ENCODE data around the gene CMTM4.

CMTM4 gene

DNA sequence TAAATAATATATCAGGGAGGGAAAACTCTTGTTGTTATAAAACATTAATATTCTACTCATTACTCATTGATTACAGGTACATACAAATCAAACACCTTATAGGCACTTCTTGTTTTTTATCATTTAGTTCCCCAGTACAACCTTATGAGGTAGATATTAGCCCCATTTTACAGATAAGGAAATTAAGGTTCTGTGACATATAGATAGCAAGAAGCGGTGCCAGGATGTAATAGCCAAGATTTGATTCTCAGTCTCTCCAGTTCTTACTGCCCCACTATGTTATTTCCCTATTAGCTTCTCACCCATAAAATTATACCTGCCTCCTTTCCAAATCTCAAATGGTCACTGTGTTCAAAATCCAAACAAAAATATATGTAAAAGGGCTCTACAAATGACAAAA, 55.2 kb downstream of the CMTM4 start:
- TF ChIP-seq CTCF (IDR thresholded peaks at IDR 0.05; ENCODE audit: insufficient read depth, low read length) (no peak), SPI1 (IDR thresholded peaks at IDR 0.05; ENCODE audit: borderline replicate concordance, low read depth) (no peak), POLR2AphosphoS5 (IDR thresholded peaks at IDR 0.05; ENCODE audit: low read depth) (no peak), GABPA (IDR thresholded peaks at IDR 0.05; ENCODE audit: low read depth) (no peak)
- TF ChIP-seq, protein P1, sequence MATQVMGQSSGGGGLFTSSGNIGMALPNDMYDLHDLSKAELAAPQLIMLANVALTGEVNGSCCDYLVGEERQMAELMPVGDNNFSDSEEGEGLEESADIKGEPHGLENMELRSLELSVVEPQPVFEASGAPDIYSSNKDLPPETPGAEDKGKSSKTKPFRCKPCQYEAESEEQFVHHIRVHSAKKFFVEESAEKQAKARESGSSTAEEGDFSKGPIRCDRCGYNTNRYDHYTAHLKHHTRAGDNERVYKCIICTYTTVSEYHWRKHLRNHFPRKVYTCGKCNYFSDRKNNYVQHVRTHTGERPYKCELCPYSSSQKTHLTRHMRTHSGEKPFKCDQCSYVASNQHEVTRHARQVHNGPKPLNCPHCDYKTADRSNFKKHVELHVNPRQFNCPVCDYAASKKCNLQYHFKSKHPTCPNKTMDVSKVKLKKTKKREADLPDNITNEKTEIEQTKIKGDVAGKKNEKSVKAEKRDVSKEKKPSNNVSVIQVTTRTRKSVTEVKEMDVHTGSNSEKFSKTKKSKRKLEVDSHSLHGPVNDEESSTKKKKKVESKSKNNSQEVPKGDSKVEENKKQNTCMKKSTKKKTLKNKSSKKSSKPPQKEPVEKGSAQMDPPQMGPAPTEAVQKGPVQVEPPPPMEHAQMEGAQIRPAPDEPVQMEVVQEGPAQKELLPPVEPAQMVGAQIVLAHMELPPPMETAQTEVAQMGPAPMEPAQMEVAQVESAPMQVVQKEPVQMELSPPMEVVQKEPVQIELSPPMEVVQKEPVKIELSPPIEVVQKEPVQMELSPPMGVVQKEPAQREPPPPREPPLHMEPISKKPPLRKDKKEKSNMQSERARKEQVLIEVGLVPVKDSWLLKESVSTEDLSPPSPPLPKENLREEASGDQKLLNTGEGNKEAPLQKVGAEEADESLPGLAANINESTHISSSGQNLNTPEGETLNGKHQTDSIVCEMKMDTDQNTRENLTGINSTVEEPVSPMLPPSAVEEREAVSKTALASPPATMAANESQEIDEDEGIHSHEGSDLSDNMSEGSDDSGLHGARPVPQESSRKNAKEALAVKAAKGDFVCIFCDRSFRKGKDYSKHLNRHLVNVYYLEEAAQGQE (IDR thresholded peaks at IDR 0.05; ENCODE audit: insufficient replicate concordance, low read depth): no peak
- no peak overlapping the region for H3K27ac ChIP-seq (replicated peaks)
- no peak overlapping the region for H3K4me3 ChIP-seq (replicated peaks; ENCODE audit: insufficient read depth, low read length)
- DNase-seq (ENCODE audit: low read depth in 1 of 2, low spot score in 1 of 2): no peak
- no peaks in the 10 kb centered on the region for H3K27me3 ChIP-seq (ENCODE audit: insufficient read depth, poor library complexity, severe bottlenecking)

DNA sequence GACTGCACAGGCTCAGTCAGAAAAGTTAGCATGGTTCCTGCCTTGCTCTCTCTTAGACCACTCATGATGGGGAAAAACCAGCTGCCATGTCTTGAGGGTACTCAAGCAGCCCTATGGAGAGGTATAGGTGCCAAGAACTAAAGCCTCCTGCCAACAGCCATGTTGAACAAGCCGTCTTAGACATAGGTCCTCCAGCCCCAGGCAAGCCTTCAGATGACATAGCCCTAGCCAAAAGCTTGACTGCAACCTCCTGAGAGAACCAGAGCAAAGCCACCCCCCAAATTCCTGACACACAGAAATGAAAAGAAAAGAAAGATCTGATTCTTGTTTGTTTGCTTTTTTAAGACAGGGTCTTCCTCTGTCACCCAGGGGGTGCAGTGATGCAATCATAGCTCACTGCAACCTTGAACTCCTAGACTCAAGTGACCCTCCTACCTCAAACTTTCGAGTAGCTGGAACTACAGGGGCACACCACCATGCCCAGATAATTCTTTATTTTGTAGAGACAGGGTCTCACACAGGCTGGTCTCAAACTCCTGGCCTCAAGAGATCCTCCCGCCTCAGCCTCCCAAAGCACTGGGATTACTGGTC, 55.7 kb downstream of the CMTM4 start:
- Histone ChIP-seq H3K27me3 (ENCODE audit: insufficient read depth, poor library complexity, severe bottlenecking) (no peaks in the 10 kb centered on the region), H3K4me3 (replicated peaks; ENCODE audit: insufficient read depth, low read length) (no peak overlapping the region), H3K27ac (replicated peaks) (no peak overlapping the region)
- DNase-seq (ENCODE audit: low read depth in 1 of 2, low spot score in 1 of 2): no peak
- TF ChIP-seq POLR2AphosphoS5 (IDR thresholded peaks at IDR 0.05; ENCODE audit: low read depth) (no peak), SPI1 (IDR thresholded peaks at IDR 0.05; ENCODE audit: borderline replicate concordance, low read depth) (no peak), GABPA (IDR thresholded peaks at IDR 0.05; ENCODE audit: low read depth) (no peak), CTCF (IDR thresholded peaks at IDR 0.05; ENCODE audit: insufficient read depth, low read length) (no peak)
- TF ChIP-seq, protein P1 (IDR thresholded peaks at IDR 0.05; ENCODE audit: insufficient replicate concordance, low read depth): no peak

DNA sequence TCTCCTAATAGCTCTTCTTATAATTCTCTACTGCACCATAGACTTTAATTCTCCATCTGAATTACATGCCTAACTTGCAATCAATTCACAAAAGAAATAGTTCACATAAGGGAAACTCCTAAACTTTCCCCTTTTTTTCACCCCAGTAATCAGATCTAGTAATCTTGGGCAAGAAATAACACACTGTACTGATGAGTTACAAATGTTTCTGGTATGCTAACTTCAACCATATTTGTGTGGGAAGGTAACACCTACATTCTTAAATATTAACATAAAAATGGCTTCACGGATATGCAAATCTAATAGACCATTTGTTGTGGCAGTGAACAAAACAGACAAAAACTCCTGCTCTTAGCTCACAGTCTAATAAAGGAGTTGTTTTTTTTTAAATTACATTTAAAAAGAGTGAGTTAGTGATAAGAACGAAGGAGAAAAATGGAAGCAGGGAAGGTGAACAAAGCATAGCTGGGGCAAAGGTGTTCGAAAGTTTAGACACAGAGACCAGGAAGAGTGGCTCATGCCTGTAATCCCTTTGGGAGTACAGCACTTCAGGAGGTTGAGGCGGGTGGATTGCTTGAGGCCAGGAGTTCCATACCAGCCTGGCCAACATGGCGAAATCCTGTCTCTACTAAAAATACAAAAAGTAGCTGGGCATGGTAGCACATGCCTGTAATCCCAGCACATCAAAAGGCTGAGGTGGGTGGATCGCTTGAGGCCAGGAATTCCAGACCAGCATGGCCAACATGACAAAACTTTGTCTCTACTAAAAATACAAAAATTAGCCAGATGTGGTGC, 57.3 kb downstream of the CMTM4 start:
- H3K4me3 ChIP-seq (replicated peaks; ENCODE audit: insufficient read depth, low read length): no peak overlapping the region

GRCh38 chr16:66637806-66638205, 58.7 kb downstream of the CMTM4 start:
- DNase-seq (ENCODE audit: low read depth in 1 of 2, low spot score in 1 of 2): no peak
- no peak for TF ChIP-seq GABPA (IDR thresholded peaks at IDR 0.05; ENCODE audit: low read depth)
- no peak for TF ChIP-seq SPI1 (IDR thresholded peaks at IDR 0.05; ENCODE audit: borderline replicate concordance, low read depth)
- no peak for TF ChIP-seq CTCF (IDR thresholded peaks at IDR 0.05; ENCODE audit: insufficient read depth, low read length)
- TF ChIP-seq, protein P1 (IDR thresholded peaks at IDR 0.05; ENCODE audit: insufficient replicate concordance, low read depth): no peak
- Histone ChIP-seq H3K4me3 (replicated peaks; ENCODE audit: insufficient read depth, low read length) (no peak overlapping the region), H3K27ac (replicated peaks) (no peak overlapping the region), H3K27me3 (ENCODE audit: insufficient read depth, poor library complexity, severe bottlenecking) (no peaks in the 10 kb centered on the region)

More for the DNA sequence above, 57.3 kb downstream of the CMTM4 start:
- no peak overlapping the region for H3K27ac ChIP-seq (replicated peaks)
- DNase-seq (ENCODE audit: low read depth in 1 of 2, low spot score in 1 of 2): no peak
- no peaks in the 10 kb centered on the region for H3K27me3 ChIP-seq (ENCODE audit: insufficient read depth, poor library complexity, severe bottlenecking)
- TF ChIP-seq SPI1 (IDR thresholded peaks at IDR 0.05; ENCODE audit: borderline replicate concordance, low read depth): no peak

Measured in HL-60 (cell line).